Measurements from ENCODE around the gene HAL.

GRCh38 chr12:95989504-95990123 lies 6.5 kb downstream of the HAL start:
- TF ChIP-seq, protein P1, sequence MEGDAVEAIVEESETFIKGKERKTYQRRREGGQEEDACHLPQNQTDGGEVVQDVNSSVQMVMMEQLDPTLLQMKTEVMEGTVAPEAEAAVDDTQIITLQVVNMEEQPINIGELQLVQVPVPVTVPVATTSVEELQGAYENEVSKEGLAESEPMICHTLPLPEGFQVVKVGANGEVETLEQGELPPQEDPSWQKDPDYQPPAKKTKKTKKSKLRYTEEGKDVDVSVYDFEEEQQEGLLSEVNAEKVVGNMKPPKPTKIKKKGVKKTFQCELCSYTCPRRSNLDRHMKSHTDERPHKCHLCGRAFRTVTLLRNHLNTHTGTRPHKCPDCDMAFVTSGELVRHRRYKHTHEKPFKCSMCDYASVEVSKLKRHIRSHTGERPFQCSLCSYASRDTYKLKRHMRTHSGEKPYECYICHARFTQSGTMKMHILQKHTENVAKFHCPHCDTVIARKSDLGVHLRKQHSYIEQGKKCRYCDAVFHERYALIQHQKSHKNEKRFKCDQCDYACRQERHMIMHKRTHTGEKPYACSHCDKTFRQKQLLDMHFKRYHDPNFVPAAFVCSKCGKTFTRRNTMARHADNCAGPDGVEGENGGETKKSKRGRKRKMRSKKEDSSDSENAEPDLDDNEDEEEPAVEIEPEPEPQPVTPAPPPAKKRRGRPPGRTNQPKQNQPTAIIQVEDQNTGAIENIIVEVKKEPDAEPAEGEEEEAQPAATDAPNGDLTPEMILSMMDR (IDR thresholded peaks at IDR 0.05 in 2 of 3, conservative IDR thresholded peaks at IDR 0.05 in 1 of 3; ENCODE audit: borderline replicate concordance in 1 of 3, insufficient read depth in 1 of 3, low read depth in 2 of 3, low read length in 2 of 3), result no peak
- TF ChIP-seq EZH2 (IDR thresholded peaks at IDR 0.05), result no peak
- TF ChIP-seq SRF (IDR thresholded peaks at IDR 0.05; ENCODE audit: low read depth), result no peak
- no peak for TF ChIP-seq ATF3 (IDR thresholded peaks at IDR 0.05)
- TF ChIP-seq MAX (IDR thresholded peaks at IDR 0.05), result no peak
- TF ChIP-seq YY1 (IDR thresholded peaks at IDR 0.05; ENCODE audit: extremely low read depth, insufficient replicate concordance, low read depth, low read length), result no peak
- TF ChIP-seq POLR2A (IDR thresholded peaks at IDR 0.05; ENCODE audit: borderline replicate concordance, extremely low read depth, insufficient read depth, insufficient read length), result no peak
- TF ChIP-seq, protein P2, sequence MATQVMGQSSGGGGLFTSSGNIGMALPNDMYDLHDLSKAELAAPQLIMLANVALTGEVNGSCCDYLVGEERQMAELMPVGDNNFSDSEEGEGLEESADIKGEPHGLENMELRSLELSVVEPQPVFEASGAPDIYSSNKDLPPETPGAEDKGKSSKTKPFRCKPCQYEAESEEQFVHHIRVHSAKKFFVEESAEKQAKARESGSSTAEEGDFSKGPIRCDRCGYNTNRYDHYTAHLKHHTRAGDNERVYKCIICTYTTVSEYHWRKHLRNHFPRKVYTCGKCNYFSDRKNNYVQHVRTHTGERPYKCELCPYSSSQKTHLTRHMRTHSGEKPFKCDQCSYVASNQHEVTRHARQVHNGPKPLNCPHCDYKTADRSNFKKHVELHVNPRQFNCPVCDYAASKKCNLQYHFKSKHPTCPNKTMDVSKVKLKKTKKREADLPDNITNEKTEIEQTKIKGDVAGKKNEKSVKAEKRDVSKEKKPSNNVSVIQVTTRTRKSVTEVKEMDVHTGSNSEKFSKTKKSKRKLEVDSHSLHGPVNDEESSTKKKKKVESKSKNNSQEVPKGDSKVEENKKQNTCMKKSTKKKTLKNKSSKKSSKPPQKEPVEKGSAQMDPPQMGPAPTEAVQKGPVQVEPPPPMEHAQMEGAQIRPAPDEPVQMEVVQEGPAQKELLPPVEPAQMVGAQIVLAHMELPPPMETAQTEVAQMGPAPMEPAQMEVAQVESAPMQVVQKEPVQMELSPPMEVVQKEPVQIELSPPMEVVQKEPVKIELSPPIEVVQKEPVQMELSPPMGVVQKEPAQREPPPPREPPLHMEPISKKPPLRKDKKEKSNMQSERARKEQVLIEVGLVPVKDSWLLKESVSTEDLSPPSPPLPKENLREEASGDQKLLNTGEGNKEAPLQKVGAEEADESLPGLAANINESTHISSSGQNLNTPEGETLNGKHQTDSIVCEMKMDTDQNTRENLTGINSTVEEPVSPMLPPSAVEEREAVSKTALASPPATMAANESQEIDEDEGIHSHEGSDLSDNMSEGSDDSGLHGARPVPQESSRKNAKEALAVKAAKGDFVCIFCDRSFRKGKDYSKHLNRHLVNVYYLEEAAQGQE (IDR thresholded peaks at IDR 0.05; ENCODE audit: low read depth), result no peak
- TF ChIP-seq ZNF274 (IDR thresholded peaks at IDR 0.05; ENCODE audit: low read depth, low read length), result no peak
- TF ChIP-seq FOSL1 (IDR thresholded peaks at IDR 0.05; ENCODE audit: low read depth), result no peak
- TF ChIP-seq JUND (IDR thresholded peaks at IDR 0.05), result no peak
- TF ChIP-seq EZH2phosphoT487 (IDR thresholded peaks at IDR 0.05; ENCODE audit: borderline replicate concordance), result no peak
- TF ChIP-seq ZFX (IDR thresholded peaks at IDR 0.05), result no peak
